HG03108 (cell line): Measurements from ENCODE around the gene SBNO2.

Experiments used
- ATAC-seq: cut with Tn5 transposase; IDR thresholded peaks from one replicate; pipeline ENCODE4 v1.9.1; 2021; ENCODE audit warnings: moderate library complexity; ENCODE audit not compliant: unreplicated experiment

Gene SBNO2

GRCh38 chr19:1155352-1156304 is 18.4 kb downstream of the SBNO2 start:
- no peak for ATAC-seq

DNA sequence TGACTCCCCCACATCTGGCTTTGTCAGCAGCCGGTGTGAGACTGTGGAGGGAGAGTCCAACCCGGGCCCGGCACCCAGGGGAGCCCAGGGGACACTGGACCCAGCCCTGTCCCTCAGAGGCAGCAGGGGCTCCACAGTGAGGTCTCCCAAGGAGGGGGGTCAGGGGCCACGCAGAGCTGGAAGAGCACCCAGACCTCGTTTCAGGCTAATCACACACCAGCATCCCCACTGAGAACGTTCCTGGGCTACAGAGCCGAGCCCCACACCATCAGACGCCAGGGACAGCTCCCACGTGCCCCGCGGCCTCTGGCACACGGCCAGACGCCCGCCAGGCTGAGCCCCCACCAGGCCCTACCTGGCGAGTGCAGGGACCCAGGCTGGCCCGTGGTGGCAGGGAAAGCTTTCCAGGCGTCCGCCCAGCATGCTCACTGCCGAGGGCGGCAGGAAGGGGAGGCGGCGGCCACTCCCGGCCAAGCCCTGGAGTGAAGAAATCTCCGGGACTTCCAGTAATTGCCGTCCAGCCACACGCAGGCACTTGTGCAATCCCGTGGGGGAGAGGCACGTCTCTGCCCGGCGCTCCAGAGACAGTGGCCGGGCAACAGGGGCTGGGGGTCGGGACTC is 19.2 kb downstream of the SBNO2 start:
- ATAC-seq: no peak

- ATAC-seq: no peak
These were observed 20.0 kb downstream of the SBNO2 start for GRCh38 chr19:1153891-1154730.

- no peak for ATAC-seq
These were observed 22.0 kb downstream of the SBNO2 start for GRCh38 chr19:1151917-1152587.

DNA sequence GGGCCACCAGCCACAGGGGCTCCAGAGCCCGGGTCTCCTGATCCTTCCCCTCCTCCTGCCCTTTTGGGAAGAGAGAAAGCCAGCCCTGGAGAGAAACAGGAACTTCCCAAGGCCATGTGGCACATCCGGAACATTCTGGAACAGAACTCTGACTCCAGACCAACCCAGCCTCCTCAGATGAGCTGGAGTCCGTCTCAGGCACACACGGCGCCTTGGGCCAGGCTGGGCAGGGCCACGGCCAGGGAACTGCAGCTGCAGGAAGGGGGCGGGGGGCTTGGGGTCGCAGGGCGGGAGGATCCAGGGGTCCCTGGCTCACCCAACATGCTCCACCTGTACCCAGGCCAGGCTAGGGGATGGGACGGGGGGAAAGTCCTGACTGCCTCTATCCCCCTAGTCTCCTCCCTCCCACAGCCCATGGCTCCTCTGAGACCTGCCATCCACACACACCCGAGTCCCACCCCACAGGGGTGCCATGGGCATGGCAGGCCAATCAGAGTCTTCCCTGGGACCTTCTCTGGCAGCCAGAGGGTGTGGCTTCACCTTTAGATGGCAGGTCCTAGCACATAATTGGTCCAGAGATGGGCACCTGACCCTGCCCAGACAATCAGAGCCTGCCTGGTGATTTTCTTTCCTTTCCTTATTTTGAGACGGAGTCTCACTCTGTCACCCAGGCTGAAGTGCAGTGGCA is 22.9 kb downstream of the SBNO2 start:
- no peak for ATAC-seq

- ATAC-seq: no peak
These were observed 23.6 kb downstream of the SBNO2 start for GRCh38 chr19:1150333-1151036.

DNA sequence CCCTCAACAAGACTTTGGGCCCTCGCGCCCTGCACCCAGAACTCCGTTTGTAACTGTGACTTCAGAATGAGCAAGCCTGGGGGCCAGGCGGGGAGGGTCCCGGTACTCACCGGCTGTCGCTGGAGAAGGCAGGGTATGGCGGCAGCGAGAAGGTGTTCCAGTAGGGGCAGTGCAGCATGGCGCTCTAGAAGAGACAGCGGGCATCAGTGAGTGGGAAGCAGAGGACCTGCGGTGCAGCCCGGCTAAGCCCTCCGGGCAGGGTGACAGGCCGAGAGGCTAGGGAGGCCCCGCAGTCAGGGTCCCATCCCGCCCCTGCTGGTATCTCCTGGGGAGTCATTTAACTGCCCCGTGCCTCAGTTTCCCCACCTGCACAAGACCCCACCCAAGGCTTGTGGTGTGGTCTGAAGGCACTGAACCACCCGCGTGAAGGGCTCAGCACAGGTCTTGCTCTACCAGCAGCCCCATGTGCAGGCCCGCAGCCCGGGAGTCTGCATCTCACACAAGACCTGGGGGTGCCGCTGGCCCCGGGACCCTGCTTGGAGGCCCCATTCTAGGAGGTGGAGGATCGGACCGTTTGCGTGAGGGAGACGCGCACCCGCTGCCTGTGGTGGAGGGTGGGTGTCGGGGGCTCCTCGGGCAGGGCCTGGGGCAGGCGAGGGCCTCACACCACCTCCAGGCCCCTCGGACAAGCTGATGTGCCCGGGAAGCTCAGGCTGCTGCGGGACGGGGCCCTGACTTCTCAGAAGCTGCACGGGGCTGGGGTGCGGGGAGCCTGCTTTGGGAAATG is 24.6 kb downstream of the SBNO2 start:
- ATAC-seq: no peak

GRCh38 chr19:1147934-1148549 is 26.0 kb downstream of the SBNO2 start:
- no peak for ATAC-seq

- no peak for ATAC-seq
These were observed 26.9 kb downstream of the SBNO2 start for GRCh38 chr19:1146858-1147780.

DNA sequence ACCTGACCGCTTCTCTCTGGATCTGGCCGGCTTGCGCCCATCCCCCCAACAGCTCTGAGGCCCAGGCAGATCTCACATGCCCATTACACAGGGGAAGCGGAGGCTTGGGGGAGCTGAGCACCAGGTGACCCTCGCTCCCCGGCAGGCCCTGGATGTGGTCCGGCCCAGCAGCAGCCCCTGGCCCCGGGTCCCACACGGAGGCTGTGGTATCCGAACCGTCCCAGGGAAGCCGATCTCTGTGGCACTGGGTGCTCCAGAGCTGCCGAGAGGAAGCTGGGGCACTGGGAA is 27.7 kb downstream of the SBNO2 start:
- ATAC-seq: no peak

- ATAC-seq: no peak
These were observed 28.2 kb downstream of the SBNO2 start for GRCh38 chr19:1145635-1146411.

- no peak for ATAC-seq
These were observed 29.3 kb downstream of the SBNO2 start for GRCh38 chr19:1144741-1145140.

GRCh38 chr19:1143828-1144399 is 30.2 kb downstream of the SBNO2 start:
- no peak for ATAC-seq

GRCh38 chr19:1141944-1142343 is 32.1 kb downstream of the SBNO2 start:
- ATAC-seq: no peak

DNA sequence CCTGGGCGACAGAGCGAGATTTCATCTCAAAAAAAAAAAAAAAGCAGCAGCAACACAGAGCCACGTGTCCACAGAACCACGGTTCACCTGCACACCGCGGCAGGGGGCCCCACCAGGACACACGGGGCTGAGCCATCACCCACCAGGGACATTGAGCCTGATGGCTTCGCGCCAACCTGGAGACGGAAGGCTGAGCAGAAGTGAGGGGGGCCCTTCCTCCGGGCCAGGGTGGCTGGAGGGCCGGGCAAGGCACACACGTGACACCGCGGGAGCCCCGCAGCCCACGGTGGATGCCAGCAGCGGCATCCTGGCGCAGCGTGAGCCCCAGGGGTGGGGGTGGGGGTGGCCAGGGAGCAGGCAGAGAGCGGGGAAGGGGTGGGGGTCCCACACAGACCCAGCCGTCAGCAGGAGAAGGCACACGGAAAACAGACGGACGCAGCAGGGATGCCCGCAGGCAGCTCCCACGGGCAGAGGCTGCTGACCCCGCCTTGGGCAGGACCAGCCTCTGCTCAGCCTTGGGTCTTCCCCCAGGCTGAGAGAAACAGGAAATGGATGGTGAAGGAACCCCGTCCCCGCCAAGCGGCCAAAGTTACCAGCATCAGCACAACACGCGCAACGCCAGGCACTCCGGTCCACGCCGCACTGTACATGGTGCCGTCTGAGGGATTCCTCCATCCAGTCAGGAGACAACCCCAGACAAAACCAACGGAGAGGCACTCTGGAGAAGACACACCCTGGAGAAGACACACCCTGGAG is 33.6 kb downstream of the SBNO2 start:
- ATAC-seq: no peak

DNA sequence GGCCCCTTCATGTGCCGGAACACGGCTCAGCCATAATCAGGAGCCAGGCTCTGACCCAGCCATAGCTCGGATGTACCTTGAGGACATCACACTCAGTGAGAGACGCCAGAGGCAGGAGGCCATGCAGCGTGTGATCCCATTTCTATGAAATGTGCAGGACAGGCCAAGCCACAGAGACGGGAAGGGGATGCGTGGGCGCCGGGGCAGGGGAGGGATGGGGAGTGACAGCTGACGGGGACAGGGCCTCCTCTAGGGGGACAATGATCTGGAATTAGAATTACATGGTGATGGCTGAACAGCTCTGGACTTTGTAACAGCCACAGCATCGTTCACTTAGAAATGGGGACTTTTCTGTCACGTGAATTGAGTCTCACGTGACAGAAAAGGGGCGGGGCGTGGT is 34.9 kb downstream of the SBNO2 start:
- no peak for ATAC-seq
